Inferior parietal cortex (tissue), 1 donor: ENCODE measurements around the gene SLC25A43.

Experiments used
- DNase-seq: peaks from one replicate; pipeline ENCODE4 v3.0.0-alpha.2; 2016; ENCODE audit errors: extremely low spot score

SLC25A43 gene

DNA sequence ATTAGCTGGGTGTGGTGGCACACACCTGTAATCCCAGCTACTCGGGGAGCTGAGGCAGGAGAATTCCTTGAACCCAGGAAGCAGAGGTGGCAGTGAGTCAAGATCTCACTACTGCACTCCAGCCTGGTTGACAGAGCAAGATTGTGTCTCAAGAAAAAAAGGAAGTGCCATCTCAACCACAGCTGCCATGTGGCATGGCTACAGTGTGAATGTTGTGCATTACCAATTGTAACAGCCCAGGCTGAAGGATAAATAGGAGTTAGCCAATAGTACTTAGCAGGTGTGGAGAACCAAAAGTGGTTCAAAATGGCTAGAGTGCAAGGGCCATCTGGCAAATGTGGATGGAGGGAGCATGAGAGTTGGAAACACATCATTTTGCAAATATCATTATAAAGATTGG, 98.0 kb downstream of the SLC25A43 start:
- no peak for DNase-seq

DNA sequence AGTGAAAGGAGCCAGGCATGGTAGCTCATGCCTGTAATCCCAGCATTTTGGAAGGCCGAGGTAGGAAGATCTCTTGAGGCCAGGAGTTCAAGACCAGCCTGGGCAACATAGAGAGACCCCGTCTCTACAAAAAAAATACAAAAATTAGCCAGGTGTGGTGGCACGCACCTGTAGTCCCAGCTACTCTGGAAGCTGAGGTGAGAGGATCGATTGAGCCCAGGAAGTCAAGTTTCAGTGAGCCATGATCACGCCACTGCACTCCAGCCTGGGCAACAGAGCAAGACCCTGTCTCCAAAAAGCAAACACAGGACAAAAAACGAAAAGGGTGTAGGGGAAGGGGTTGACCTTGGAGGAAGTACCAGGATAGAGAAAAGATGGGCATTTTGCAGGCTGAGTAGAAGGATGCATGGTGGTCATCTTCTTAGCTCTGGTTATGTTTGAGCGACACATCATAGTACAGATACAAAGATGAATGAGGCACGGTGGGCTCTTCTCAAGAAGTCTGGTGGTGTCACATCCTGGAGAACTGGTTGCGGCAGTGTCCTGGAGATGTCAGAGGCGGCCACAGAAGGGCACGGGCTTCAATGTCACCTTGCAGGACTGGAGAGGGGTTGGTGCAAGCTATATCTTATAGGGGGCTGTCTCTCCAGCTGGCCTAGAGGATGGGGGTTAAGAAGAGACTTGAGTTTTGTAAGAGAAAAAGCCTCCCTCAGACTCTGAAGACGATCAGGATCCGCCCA, 101.1 kb downstream of the SLC25A43 start:
- DNase-seq: no peak

DNA sequence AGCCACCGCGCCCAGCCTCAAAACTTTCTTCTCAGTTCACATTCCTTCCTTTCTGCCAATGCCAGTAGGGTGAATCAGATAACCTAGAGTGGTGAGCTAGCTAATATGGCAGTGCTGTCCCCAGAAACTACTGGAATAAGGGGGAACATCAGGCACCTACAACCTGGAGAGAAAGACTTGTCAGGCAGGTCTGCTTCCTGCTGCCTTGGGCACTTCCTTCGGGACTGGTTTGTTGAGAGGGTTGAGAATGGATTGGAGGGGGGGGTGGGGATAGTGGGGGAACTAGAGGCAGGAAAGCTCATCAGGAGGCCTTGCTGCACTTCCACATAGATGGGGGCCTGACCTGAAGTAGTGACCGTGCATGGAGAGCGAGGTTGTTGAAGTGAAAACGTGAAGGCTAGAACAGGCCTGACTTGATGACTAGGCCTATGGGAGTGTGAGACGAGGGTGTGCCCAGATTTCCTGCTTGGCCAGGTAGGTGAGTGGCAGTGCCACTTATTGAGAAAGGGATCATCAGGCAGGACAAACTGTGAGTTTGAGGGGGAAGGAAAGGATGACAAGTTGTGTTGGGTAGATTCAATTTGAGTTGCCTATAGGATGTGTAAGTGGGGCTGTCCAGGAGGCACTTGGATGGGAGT, 102.5 kb downstream of the SLC25A43 start:
- DNase-seq: no peak

DNA sequence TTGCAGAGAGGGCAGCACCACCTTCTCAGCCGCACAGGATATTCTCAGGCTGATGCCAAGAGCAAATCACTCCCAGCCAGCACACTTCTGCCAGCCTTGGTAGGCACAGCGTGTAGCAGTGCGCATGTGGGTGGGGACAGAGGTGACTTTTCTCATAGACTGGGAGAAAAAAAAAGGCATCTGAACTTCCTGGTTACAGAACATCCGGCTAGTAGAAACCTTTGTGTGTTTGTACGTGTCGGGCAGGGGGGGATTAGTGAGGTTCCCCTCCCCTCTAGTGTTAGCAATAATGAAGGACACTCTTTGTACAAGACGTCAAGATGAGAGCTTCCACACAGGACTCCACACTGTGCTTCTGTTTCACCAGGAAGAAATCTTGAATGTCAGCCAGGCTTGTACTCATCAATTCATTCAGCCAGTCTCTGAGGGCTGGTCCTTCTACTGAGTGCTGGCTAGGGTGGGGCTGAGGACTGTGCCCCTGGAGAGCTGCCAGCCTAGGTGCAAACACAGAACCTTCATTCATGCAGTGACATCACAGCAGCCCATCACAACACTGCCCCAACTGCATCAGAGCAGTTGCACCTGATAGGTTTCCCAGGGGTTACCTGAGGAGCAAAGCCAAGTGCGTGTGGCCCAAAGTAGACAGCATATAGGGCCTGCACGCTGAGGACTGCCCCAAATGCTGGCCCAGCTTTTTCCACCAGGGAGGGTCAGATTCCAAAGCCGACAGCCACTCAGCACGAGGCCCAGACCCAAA, 103.8 kb downstream of the SLC25A43 start:
- no peak for DNase-seq

DNA sequence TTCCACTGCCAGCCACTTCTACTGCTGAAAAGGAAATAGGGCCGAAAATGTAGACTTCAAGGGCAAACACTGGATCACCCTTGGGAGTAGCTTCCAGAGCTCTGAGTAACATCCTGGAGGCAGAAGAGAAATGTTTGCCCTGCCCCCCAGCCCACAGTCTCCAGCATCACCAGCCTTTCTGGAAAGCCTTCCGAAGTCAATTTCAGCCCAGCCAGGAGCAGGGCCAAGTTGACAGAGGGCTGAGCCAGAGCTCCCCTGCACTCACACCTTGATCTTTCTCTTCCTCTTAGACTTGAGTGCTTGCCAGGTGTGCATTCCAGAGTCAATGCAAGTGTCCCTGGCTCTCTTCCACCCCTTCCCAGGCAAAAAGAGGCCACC, 104.3 kb downstream of the SLC25A43 start:
- DNase-seq: no peak
